H1 (cell line): Measurements from ENCODE around the gene SLC9C2. TPM values are rescaled to one million over a fixed set of nuclear protein-coding genes. Genes with fewer than 3 reads are reported as not detected.

Experiments used
- CBX5 ChIP-seq: fragments of 300-800, 300-1000 bp; sonication (generic); IDR thresholded peaks from 2 replicates; pipeline ENCODE4 v1.7.1; 2016; ENCODE audit warnings: antibody characterized with exemption, low read length, low read depth
- CHD1 ChIP-seq: IDR thresholded peaks from 2 replicates; pipeline ENCODE4 v1.6.1; 2012; ENCODE audit warnings: low read depth, low read length, improper control_type of control experiment
- JUND ChIP-seq: IDR thresholded peaks from 2 replicates; pipeline ENCODE4 v1.6.1; 2011; ENCODE audit warnings: mild to moderate bottlenecking, improper control_type of control experiment, low read length
- NANOG ChIP-seq: IDR thresholded peaks from 2 replicates; pipeline ENCODE4 v1.6.1; 2011; ENCODE audit warnings: low read length, low read depth, mild to moderate bottlenecking, inconsistent platforms; ENCODE audit not compliant: insufficient read depth, poor library complexity, severe bottlenecking
- RFX5 ChIP-seq: IDR thresholded peaks from 2 replicates; pipeline ENCODE4 v1.6.1; 2011; ENCODE audit warnings: low read depth, low read length, improper control_type of control experiment, borderline replicate concordance
- TAF7 ChIP-seq: optimal IDR thresholded peaks from 2 replicates; pipeline ENCODE3; 2011; ENCODE audit warnings: low read depth, mild to moderate bottlenecking, inconsistent platforms, low read length, moderate library complexity, borderline replicate concordance
- polyA plus RNA-seq, 7 experiments: library from polyadenylated mRNA; depleted of rRNA in 3 of 7; stranded (reverse) in 5 of 7; unstranded in 2 of 7; fragments of >200 nt in 5 of 7; fragments of 200-250 nt in 2 of 7; gene quantifications; 1 replicate in 5 of 7; 2 replicates in 1 of 7; 4 replicates in 1 of 7; pipeline versions ENCODE4 v1.2.1 to v1.2.3, GENCODE V29; 2011 to 2013; ENCODE audit warnings: missing spikeins in 2 of 7, mixed read lengths in 2 of 7
- total RNA-seq: library from RNA; stranded (reverse); fragmentation: NEBNext Ultra II Directional; extraction: Animal tissue kit (Norgen Biotek cat#: 25700); gene quantifications from 2 replicates; pipeline ENCODE4 v1.2.1, GENCODE V29; 2021
- TF ChIP-seq, protein P1 (sequence below): fragments of 300-600 bp; sonication (generic); IDR thresholded peaks from 2 replicates; pipeline ENCODE4 v1.7.1; 2012; ENCODE audit warnings: low read length, moderate library complexity, mild to moderate bottlenecking, inconsistent platforms; ENCODE audit not compliant: insufficient replicate concordance
- TF ChIP-seq, protein P2 (sequence below), 3 experiments: IDR thresholded peaks; 1 replicate in 2 of 3; 2 replicates in 1 of 3; pipeline versions ENCODE4 v1.5.1 to v1.6.1; 2011; ENCODE audit warnings: low read length in 3 of 3, mild to moderate bottlenecking in 3 of 3, inconsistent platforms in 2 of 3, low read depth in 1 of 3, moderate library complexity in 1 of 3; ENCODE audit not compliant: insufficient read depth in 1 of 3; ENCODE audit errors: control extremely low read depth in 1 of 3

The SLC9C2 gene
- total and polyA plus RNA-seq, 2 of the 8 experiments (the other 6 are each of a cell fraction or from before 2014, with no cell fraction given), result not detected

DNA sequence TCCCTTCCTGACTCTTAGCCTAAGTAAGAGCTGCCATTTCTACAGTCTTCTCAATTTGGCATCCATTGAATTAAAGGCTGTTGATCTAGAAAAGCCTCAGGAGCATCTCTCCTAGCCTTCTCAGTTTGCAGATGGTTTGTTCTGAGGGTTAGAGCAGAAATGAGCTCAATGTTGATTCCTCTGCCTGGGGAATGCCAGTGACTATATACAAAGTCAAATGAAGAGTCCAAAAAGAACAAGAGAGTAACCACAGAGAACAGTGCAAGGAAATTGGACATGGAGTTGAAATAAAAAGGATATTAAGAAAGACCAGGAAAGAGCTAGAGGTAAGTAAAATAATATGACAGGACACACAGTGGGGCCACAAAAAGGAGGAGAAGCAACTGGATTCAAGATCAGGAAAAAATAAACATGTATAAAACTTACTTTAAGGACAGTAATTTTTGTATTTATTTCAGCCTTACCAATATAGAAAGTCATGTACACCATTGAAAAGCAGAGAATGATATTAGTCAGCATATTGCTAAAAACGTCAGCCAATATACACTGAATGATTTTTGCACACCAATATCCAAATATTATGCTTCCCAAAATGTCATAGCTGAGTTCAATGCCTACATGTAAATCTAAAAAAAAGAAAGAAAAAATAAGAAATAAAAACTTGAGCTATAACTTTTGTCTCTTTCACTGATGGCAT, 21.3 kb downstream of the SLC9C2 start (continued):
- TF ChIP-seq, protein P1, sequence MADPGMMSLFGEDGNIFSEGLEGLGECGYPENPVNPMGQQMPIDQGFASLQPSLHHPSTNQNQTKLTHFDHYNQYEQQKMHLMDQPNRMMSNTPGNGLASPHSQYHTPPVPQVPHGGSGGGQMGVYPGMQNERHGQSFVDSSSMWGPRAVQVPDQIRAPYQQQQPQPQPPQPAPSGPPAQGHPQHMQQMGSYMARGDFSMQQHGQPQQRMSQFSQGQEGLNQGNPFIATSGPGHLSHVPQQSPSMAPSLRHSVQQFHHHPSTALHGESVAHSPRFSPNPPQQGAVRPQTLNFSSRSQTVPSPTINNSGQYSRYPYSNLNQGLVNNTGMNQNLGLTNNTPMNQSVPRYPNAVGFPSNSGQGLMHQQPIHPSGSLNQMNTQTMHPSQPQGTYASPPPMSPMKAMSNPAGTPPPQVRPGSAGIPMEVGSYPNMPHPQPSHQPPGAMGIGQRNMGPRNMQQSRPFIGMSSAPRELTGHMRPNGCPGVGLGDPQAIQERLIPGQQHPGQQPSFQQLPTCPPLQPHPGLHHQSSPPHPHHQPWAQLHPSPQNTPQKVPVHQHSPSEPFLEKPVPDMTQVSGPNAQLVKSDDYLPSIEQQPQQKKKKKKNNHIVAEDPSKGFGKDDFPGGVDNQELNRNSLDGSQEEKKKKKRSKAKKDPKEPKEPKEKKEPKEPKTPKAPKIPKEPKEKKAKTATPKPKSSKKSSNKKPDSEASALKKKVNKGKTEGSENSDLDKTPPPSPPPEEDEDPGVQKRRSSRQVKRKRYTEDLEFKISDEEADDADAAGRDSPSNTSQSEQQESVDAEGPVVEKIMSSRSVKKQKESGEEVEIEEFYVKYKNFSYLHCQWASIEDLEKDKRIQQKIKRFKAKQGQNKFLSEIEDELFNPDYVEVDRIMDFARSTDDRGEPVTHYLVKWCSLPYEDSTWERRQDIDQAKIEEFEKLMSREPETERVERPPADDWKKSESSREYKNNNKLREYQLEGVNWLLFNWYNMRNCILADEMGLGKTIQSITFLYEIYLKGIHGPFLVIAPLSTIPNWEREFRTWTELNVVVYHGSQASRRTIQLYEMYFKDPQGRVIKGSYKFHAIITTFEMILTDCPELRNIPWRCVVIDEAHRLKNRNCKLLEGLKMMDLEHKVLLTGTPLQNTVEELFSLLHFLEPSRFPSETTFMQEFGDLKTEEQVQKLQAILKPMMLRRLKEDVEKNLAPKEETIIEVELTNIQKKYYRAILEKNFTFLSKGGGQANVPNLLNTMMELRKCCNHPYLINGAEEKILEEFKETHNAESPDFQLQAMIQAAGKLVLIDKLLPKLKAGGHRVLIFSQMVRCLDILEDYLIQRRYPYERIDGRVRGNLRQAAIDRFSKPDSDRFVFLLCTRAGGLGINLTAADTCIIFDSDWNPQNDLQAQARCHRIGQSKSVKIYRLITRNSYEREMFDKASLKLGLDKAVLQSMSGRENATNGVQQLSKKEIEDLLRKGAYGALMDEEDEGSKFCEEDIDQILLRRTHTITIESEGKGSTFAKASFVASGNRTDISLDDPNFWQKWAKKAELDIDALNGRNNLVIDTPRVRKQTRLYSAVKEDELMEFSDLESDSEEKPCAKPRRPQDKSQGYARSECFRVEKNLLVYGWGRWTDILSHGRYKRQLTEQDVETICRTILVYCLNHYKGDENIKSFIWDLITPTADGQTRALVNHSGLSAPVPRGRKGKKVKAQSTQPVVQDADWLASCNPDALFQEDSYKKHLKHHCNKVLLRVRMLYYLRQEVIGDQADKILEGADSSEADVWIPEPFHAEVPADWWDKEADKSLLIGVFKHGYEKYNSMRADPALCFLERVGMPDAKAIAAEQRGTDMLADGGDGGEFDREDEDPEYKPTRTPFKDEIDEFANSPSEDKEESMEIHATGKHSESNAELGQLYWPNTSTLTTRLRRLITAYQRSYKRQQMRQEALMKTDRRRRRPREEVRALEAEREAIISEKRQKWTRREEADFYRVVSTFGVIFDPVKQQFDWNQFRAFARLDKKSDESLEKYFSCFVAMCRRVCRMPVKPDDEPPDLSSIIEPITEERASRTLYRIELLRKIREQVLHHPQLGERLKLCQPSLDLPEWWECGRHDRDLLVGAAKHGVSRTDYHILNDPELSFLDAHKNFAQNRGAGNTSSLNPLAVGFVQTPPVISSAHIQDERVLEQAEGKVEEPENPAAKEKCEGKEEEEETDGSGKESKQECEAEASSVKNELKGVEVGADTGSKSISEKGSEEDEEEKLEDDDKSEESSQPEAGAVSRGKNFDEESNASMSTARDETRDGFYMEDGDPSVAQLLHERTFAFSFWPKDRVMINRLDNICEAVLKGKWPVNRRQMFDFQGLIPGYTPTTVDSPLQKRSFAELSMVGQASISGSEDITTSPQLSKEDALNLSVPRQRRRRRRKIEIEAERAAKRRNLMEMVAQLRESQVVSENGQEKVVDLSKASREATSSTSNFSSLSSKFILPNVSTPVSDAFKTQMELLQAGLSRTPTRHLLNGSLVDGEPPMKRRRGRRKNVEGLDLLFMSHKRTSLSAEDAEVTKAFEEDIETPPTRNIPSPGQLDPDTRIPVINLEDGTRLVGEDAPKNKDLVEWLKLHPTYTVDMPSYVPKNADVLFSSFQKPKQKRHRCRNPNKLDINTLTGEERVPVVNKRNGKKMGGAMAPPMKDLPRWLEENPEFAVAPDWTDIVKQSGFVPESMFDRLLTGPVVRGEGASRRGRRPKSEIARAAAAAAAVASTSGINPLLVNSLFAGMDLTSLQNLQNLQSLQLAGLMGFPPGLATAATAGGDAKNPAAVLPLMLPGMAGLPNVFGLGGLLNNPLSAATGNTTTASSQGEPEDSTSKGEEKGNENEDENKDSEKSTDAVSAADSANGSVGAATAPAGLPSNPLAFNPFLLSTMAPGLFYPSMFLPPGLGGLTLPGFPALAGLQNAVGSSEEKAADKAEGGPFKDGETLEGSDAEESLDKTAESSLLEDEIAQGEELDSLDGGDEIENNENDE, result no peak
- no peak for TF ChIP-seq NANOG
- TF ChIP-seq CHD1, result no peak
- TF ChIP-seq JUND, result no peak
- TF ChIP-seq, protein P2, sequence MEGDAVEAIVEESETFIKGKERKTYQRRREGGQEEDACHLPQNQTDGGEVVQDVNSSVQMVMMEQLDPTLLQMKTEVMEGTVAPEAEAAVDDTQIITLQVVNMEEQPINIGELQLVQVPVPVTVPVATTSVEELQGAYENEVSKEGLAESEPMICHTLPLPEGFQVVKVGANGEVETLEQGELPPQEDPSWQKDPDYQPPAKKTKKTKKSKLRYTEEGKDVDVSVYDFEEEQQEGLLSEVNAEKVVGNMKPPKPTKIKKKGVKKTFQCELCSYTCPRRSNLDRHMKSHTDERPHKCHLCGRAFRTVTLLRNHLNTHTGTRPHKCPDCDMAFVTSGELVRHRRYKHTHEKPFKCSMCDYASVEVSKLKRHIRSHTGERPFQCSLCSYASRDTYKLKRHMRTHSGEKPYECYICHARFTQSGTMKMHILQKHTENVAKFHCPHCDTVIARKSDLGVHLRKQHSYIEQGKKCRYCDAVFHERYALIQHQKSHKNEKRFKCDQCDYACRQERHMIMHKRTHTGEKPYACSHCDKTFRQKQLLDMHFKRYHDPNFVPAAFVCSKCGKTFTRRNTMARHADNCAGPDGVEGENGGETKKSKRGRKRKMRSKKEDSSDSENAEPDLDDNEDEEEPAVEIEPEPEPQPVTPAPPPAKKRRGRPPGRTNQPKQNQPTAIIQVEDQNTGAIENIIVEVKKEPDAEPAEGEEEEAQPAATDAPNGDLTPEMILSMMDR (IDR thresholded peaks at IDR 0.05; ENCODE audit: control extremely low read depth in 1 of 3, insufficient read depth in 1 of 3, low read depth in 1 of 3, low read length in 3 of 3), result no peak
- TF ChIP-seq CBX5, result no peak
- TF ChIP-seq TAF7, result no peak
- TF ChIP-seq RFX5, result no peak
